Activated CD4-positive, alpha-beta T cell treated with anti-CD3 and anti-CD28 coated beads for 24 hours (primary cell): ENCODE results near the gene CHST11.

ENCODE experiments used
- DNase-seq, 2 donors: peaks; one replicate each; pipeline ENCODE4 v3.0.0-alpha.2; 2020; ENCODE audit warnings: low read depth in 2 of 2

Gene CHST11

DNA sequence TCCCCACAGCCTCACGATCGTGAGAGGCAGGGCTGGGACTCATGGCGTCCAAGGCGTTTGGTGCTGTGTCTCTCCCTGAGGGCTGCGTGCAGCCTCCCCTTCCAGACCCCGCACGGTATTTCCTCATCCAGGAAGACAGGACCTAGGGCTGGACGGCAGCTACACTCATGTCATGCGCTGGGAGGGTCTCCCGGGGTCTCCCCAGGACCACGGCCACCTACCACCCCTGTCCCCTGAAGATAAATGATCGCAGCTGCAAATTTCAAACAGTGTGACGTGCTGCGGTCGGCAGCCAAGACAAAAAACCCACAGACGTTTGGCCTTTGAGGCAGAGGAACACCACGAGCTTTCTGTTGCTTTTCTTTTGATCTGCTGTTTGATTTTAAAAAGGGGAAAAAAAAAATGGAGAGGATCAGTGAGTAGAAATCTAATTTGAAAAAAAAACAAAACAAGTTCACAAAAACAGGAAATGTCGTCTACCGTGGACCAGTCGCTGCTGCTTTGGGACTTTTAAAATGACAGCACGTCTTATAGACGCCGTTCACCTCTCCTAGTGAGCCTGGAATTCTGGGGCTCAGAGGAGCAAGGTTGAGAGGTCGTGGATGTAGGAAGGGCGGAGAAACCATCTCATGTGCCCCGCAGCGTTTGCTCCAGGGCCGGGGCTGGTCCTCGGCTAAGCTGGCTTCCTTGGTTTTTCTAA is 263.7 kb downstream of the CHST11 start:
- DNase-seq: peak; percentile 19 to 22

GRCh38 chr12:104721039-104721405 is 264.3 kb downstream of the CHST11 start:
- no peak for DNase-seq

DNA sequence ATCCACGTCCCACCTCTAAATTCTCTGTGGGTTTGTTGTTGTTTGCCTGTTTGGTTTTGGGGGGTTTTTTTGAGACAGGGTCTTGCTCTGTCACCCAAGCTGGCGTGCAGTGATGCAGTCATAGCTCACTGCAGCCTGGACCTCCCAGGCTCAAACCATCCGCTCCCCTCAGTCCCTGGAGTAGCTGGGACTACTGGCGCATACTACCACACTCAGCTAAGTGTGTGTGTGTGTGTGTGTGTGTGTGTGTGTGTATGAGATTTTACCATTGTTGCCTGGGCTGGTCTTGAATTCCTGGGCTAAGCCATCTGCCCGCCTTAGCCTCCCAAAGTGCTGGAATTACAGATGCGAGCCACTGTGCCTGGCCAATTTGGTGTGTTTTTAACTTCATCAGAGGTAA is 265.2 kb downstream of the CHST11 start:
- DNase-seq: no peak

DNA sequence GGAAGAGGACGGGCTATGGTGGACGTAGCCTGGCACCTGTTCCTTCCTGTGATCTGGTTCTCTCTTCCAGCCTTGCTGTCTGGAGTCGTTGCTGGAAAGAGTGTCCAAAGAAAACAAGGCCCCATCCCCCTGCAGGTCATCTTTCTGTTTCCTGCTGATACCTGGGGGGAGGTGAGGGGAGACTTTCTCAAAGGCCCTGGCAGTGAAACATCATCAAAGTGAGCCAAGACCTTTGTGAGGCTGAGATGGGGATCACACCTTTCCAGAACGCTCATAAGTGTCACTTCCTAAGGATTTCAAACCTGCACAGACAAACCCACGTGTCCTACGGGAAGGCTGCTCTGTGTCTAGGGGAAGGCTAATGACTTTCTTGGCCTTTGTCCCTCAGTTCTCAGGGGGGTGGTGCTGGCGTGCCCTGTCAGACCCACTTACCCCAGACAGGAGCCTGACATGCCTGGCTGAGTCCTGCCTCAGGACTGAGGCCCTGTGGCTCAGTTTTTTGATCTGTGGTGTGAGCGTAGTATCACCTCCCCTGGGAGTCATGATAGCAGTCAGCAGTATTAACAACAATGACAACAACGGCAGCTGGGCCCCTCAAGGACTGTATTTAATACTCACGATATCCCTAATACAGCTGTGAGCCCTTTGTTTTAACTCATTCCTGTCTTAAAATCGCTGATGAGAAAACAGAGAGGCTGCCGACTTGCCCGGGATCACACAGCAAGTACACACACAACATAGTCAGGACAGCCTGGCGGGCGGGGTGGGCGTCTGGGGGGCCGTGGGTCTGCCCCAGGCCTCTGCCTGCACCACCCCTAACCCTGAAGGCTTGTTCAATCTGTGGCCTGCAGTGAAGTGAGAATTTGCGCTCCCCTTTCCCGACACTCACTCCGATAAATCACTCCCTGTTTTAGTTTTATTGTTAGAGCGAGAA is 266.1 kb downstream of the CHST11 start:
- no peak for DNase-seq

DNA sequence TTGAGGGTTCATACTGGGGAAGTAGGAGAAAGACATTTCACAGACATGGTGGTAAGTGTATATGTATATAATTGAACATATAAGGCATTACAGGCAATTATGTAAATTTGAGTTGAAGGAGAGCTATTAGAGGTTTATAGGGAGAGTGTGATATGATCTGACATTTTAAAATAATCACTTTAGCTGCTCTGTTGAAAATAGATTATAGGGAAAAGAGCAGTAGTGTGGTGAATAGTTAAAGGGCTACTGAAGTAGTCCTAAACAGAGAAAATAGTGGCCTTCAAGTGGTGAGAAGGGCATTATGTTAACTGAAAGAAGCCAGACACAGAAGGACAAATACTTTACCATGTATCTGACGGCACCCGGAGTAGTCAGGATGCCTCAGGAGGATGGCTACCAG is 267.1 kb downstream of the CHST11 start:
- no peak for DNase-seq

- no peak for DNase-seq
These were observed 268.3 kb downstream of the CHST11 start for GRCh38 chr12:104724992-104725585.

- DNase-seq: no peak
These were observed 268.9 kb downstream of the CHST11 start for GRCh38 chr12:104725610-104726009.

GRCh38 chr12:104727726-104728465 is 271.1 kb downstream of the CHST11 start:
- DNase-seq: no peak

- no peak for DNase-seq
These were observed 272.3 kb downstream of the CHST11 start for GRCh38 chr12:104729091-104729490.

GRCh38 chr12:104729610-104730446 is 273.1 kb downstream of the CHST11 start:
- DNase-seq: no peak

DNA sequence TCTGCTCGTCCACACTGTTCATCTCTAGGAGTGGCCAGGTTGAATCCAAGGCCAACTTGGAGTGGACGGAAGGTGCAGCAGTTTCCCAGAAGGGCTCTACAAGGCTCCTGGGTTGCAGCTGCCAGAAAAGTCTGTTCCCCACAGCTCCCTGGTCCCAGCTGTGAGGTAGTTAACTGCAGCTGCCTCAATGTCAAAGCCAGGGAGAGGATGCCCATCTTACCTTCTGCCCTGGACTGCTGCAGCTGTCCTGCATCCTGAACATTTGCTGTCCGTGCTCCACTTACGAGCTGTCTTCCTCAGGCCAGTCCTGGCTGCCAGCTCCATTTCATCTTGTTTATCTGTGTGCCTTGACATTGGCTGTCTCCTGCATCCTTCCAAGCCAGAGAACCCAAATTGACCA is 274.0 kb downstream of the CHST11 start:
- DNase-seq: no peak

DNA sequence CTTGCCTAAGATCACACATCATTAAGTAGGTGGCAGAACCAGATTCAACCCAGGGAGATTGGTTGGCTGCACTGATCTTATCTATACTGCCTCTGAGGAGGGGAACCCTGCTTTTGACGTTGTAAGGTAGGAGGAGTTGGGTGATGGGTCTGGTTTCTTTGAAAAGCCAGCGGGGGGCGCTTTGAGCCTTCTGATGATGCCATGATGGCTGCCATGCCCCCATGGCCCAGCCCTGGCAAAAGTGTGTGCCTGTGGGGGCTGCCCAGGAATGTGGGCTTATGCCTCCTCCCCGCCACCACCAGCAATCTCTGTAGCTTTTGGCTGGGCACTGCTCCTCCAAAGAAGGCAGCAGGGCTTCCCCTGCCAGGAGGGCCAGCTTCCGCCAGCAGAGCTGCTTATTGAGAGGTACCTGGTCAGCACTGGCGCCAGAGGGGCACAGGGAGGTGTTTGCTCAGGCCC is 277.0 kb downstream of the CHST11 start:
- DNase-seq: no peak

- no peak for DNase-seq
These were observed 277.9 kb downstream of the CHST11 start for GRCh38 chr12:104734541-104735095.

DNA sequence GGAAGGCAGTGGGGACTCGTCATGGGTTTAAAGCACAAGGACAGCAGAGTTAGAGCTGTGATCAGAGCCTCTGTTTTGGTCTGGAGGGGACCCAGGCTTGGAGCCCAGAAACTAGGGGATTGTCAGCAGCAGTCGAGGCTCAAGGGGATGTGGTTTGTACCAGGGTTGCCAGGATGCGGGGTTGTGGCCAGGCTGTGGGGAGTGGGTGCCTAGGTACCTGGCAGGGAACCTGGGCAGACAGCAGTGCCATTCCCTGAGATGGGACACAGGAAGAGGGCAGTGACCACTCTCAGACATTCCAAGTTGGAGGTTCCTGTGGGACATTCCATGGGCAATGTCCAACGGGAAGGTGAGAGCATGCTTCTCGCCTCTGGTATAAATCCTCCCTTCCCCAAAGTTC is 279.1 kb downstream of the CHST11 start:
- DNase-seq: no peak

DNA sequence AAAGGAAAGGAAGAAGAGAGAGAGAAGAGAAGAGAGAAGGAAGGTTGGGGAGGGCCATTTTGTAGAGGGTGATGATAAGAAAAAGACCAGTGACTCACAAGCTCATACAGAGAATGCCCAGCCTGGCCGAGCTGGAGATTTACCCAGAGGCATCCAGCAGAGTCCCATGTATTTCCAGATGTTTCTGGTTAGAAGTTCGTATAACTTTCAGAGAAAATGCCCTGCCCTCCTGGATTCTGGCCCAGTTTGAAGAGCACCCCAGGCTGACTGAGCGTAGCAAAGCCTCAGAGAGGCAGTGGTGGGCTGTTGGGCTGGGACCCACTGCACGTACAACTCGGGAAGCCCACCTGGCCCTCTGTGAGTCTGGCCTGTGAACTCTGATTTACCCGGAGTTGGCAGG is 279.6 kb downstream of the CHST11 start:
- no peak for DNase-seq

GRCh38 chr12:104737113-104737512 is 280.4 kb downstream of the CHST11 start:
- DNase-seq: no peak

- DNase-seq: no peak
These were observed 281.1 kb downstream of the CHST11 start for GRCh38 chr12:104737791-104738301.

DNA sequence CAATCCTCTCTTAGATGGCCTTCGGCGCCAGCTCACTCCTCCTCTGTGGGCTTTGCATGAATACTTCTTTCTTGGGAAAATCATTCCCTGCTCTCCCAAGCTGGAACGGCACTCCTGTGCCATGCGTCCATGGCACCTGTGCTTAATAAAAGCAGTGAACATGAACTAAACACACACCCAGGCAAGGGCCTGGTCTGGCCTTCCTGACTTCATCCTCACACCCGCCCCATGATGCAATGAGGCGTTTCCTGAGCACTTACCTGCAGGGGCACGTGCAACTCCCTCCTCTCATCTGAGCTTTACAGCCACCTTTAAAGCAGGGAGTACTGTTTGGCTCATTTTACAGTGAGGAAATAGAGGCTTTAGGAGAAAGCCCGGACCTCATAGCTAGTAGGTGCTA is 281.6 kb downstream of the CHST11 start:
- DNase-seq: no peak

DNA sequence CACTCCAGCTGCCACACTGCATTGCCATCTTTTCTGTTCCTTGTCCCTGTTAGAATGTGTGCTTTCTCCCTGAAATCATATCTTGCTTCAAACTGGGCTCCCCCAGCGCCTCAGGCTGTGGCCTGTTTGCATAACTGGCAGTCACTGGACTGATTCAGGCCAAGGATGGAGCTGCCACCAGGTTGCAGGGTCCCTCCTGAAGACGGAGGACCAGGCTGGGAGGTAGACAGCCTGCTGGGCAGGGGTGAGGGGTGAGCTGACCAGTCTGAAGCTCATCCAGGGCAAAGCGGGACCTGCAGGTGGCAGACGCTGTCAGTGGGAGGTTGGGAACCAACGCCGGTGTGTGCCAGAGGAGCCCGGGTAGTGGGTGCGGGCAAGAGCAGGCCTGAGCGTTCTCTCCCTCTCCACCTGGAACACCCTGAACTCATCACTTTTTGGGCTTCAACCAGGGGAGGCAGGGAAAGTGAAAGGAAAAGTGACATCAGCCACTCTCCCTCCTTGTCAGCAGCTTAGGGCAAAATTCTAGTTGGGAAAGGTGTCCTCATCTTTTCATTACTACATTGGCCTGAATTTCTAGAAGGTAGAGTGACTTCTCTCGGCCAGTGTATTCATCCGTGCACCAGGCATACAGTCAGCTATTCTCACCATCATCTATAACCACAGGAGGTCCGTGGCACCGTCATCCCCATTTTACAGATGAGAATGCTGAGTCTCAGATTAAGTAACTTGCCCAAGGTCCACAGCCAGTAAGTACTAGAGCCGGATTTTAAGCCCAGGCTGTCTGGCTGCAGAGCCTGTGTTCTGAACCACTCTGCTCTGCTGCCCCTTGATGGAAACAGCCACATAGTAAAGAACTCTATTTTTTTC is 282.3 kb downstream of the CHST11 start:
- DNase-seq: no peak
